GM10266 (cell line): Measurements from ENCODE around the gene RBM19.
"Not testable (repeated sequence)": the region's sequence is repeated elsewhere in the genome, so short reads cannot be mapped to it uniquely, and the experiment has no call there.

Experiments used
- DNase-seq: peaks from one replicate; pipeline ENCODE4 v3.0.0; 2012; ENCODE audit errors: extremely low spot score
- CTCF ChIP-seq: IDR thresholded peaks from 2 replicates; pipeline ENCODE4 v1.5.1; 2012; ENCODE audit warnings: mild to moderate bottlenecking, low read depth; ENCODE audit not compliant: control insufficient read depth, insufficient read depth; ENCODE audit errors: missing control alignments

RBM19 gene

GRCh38 chr12:113907446-113908180 is 58.5 kb downstream of the RBM19 start:
- no peak for TF ChIP-seq CTCF
- DNase-seq = no peak

GRCh38 chr12:113906411-113907200 is 59.5 kb downstream of the RBM19 start:
- no peak for TF ChIP-seq CTCF
- no peak for DNase-seq

- DNase-seq = no peak
- no peak for TF ChIP-seq CTCF
Measured at GRCh38 chr12:113905829-113906228, 60.3 kb downstream of the RBM19 start.

- DNase-seq = no peak
- TF ChIP-seq CTCF = no peak
Measured at GRCh38 chr12:113903381-113903863, 62.7 kb downstream of the RBM19 start.

- not testable (repeated sequence) for DNase-seq
Measured at GRCh38 chr12:113901319-113901718, 64.8 kb downstream of the RBM19 start.

GRCh38 chr12:113900716-113901115 is 65.4 kb downstream of the RBM19 start:
- DNase-seq = no peak
- TF ChIP-seq CTCF = no peak

- TF ChIP-seq CTCF = no peak
- DNase-seq = no peak
Measured at GRCh38 chr12:113899561-113900471, 66.3 kb downstream of the RBM19 start.
